ENCODE measurements around the gene ELMOD3.
"Not testable (repeated sequence)": the region's sequence is repeated elsewhere in the genome, so short reads cannot be mapped to it uniquely, and the experiment has no call there.

ELMOD3 gene

DNA sequence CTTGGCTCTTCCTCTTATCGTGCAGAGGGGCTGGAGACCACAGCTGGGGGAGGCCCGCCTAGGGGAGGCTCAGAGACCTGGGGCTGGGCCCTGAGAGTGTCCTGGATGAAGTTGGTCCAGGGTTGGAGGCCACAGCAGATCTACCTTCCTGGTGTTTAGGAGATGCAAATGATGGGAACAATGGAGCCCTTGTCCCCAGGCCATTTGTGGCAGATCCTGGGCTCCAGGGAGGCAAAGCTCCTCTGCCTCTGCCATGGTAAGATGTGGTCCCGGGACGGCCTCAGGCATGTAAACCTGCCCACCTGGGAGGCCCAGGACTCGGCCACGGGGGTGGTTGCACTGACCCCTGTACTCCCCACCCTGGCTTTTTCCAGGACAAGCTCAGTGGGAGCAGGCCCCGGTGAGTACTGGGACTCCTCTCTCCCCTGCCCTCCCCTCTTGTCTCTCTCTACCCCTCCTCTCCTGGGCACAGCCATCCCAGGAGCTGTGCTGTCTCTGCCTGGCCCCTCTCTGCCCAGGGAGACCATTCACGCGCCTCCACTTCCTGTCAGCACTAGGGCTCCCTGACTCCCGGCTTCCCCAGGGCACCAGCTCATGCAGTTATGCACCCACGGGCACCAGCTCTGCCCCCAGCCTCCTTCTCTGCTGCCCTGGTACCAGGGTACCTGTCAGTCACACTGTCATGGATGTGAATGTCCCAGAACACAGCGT, 74.8 kb downstream of the ELMOD3 start:
- DNase-seq = no peak

DNA sequence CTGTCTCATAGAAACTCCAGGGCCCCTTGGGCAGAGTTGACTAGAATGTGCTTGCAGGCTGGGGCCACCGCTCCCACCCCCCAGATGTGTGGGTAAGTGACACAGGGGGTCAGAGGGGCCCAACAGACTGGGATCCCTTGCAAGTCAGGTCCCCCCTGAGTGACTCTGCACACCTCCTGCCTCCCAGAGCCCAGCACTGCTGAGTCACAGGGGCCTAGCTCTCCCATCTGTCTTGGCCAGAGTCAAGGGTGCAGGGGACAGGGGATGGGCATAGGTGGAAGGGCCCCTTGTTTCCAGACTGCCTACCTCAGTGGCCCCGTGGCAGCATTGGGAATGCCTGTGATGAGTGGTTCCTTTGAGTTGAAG, 75.3 kb downstream of the ELMOD3 start:
- DNase-seq = no peak

DNA sequence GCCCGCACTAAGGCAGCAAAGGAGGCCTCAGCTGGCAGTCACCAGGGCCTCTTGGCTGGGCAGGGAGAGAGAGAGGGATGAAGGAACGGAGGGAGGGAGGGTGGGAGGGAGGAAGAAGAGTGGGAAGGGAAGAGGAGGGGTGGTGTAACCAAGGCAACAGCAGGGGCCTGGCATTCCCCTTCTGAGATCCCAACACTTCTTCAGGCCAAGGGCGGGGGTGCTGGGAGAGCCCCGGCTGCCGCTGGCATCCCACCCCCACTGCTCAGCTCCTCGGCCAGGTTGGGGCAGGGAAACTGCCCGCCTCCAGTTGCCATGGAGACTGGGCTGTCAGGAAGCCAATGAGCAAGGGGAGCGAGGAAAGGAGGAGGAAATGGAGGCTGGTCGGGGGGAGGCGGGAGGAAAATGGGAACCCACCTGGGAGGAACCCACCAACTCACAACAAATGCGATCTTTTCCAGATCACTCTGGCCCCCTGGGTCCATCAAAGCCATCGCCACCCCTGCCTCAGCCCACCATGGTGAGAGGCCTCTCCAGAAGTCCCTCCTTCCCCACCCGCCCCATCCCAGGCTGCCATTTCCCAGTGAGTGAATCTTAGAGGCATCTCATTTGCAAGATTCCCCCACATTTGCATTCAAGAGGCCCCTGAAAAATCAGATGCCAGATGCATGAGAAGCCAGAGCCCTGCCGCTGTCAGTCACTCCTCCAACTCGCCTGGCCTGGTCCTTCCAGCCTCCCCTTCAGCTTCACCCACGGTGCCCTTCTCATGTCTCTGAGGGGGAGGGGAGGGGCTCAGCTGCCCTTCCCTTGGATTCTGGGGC, 76.4 kb downstream of the ELMOD3 start:
- no peak for DNase-seq

DNA sequence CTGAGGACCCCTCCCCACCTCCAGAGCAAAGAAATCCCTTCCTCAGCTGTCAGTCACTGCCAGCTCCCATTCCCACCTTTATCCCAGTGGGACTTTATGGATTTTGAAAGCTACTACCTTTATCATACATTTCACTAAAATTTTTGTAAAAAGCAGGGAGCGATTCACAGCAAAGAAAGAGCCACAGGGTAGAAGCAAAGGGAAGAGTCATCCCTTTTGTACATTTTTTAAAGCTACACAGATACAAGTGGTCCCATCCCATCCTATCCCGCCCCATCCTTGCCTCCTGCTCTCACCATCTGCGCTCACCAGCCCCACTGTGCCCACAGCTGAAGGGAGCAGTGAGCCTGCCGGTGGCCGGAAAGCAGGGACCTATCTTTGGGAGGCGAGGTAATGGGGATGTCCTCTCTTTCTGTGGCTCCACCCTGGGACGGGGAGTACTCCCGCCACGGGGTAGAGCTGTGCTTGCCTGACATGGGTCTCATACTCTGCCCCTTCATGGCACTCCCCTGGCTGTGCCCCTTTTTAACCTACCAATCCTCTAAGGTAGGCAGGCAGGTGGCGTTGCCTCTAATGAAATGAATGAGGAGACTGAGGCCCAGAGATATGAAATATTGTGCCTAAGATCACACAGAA, 77.1 kb downstream of the ELMOD3 start:
- DNase-seq = no peak

DNA sequence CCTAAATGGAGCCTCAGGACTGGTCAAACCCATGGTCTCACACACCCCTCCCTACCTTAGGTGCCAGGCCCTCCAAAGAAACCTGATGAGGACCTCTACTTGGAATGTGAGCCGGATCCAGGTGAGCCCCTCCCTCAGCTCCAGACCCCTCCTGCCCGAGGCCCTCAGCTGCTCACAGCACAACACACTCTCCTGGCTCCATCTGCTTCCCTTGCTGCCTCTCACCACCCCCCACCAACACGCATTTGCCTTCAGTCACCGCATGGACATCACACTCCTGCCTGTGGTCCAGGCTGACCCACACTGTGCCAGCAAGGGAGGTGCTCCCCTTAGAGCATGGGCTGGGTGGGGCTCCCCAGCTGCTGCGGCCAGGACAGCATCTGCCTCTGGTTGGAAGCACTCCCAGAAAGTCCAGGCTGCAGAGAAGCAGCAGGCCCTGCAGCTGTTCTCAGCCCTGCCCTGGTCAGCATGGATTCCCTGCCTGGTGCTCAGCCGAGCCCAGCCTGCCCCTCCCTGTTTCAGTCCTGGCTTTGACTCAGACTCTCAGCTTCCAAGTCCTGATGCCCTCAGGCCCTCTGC, 79.0 kb downstream of the ELMOD3 start:
- DNase-seq = no peak

DNA sequence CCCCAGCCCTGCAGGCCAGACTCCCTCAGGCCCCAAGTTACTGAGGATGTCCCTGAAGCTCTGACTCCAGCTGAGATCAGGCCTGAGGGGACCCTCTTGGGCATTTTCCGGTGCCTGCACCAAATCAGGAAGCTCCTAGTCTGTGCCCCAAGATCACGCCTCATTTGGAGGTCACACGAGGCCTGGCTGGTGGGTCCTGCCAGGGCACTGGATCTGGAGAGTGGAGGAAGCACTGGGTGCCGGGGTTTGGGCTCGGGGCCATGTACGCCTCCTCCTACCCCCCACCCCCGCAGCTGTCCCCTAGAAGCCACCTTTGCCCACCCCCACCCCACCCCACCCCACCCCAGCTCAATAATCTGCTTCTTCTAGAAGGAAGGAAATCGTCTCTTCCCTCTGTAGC, 80.1 kb downstream of the ELMOD3 start:
- no peak for DNase-seq

DNA sequence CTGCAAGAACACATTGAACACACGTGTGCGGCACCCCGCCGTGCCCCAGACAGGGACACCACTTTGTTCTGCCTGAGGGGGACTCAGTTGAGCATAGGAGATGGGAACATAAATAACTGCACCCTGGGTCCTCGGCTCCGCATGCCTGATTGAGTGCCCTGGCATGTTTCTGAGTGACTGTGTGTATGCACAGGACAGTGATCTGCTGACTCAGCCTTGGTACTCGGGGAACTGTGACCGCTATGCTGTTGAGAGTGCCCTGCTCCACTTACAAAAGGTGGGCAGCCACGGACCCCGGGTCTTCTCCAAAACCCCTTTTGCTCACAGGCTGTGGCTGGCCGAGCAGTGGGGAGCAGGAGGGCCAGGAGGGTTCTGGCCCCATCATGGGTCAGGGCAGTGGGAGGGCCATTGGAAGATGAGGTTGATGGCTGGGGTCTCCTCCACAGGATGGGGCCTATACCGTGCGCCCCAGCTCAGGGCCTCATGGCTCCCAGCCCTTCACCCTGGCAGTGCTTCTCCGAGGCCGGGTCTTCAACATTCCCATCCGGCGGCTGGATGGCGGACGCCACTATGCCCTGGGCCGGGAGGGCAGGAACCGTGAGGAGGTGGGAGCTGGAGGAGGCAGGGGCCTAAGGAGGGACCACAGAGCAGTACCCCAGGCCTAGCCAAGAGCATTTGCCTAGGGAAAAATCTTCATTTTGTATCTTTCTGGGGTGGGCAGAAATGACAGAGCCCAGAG, 80.8 kb downstream of the ELMOD3 start:
- DNase-seq = no peak

DNA sequence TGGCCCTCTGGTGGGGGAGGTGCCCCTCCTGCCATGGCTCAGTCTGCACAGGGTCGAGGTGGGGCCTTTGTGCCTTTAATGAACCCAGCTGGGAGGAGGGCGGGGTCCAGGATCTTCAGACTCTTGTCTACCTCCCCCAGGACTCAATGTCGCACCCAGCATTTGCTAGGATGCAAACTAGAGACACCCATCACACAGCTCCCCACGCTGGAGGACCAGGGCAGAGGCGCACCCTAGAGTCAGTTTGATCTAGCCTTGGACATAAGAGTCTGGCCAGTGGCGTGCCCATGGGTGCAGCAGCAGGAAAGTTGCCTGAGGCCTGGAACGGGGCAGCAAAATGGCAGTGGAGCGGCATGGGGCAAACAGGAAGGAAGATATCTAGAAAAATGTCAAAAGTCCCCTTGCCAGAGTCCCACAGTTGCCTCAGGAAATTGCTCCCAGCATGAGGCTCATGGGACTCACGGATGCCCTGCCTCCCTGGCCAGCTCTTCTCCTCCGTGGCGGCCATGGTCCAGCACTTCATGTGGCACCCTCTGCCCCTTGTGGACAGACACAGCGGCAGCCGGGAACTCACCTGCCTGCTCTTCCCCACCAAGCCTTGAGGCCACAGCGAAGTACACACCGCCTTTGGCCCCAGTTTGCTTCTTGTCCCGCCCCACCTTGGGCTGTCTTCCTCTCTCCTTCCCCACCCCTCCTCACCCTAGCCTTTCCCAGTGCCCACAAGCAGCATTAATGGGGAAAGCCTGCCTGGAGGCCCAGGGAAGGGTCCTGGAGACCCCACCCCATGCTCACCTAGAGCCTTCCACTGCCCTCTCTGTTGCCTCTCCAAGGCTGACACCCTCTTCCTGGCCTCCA, 81.6 kb downstream of the ELMOD3 start:
- DNase-seq = no peak

DNA sequence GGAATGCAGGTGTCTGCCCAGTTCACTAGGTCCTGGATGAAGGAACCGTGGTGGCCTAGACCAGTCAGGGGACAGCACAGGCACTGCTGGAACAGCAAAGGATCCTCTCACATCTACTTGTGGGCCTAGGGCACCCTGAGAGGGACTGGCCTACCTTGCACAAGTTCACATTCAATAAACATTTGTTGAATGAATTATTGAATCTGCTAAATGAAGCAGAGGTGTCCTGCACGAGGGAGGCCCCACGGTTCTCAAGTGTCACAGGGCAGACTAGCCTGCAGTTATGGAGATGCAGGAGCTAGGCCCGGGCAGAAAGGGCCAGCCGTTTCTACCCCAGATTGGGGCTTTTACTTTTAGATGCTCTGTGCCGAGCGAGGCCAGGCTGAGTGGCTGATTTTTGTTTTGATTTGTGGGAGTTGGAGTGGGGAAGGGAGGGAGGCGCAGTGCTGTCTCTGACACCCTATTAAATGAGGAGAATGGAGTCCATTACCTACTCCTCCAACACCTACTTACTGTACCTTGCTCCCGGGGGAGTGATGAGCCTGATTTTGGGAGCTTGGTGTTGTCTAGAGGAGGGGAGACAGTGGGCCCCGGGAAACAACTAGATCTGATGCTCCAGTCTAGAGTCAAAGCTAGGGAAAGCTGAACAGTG, 82.4 kb downstream of the ELMOD3 start:
- no peak for DNase-seq

DNA sequence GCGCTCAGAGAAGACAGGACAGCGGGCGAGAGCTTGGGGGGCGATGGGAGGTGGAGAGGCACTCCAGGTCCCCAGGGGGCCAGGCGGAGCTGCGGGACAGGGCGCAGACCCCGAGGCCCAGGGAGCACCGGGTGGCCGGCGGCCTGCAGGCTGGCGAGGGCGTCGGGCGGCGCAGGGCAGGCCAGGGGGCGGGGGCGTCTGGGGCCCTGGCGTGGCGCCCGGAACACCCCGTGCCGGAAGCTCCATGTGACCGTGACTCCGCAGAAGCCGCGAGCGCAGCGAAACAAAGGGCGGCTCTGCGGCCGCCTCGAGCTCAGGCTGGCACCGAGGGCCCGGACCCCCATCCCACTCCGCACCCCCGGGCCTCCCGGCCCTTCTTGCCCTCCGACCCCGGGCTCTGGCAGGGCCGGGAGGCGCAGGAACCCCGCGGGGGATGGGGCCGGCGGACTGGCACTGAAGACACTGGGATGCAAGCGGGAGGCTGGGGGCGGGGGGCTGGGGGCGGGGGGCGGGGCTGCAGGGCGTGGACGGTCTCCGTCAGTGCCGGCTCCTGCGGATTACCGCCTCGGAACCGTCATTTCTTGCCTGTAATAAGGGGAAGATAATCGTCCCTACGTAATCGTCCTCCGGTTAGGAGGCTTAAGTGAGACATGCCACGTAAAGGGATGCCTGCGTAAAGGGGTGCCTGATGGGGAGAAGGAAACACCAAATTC, 83.1 kb downstream of the ELMOD3 start:
- DNase-seq = peak; percentile 59

DNA sequence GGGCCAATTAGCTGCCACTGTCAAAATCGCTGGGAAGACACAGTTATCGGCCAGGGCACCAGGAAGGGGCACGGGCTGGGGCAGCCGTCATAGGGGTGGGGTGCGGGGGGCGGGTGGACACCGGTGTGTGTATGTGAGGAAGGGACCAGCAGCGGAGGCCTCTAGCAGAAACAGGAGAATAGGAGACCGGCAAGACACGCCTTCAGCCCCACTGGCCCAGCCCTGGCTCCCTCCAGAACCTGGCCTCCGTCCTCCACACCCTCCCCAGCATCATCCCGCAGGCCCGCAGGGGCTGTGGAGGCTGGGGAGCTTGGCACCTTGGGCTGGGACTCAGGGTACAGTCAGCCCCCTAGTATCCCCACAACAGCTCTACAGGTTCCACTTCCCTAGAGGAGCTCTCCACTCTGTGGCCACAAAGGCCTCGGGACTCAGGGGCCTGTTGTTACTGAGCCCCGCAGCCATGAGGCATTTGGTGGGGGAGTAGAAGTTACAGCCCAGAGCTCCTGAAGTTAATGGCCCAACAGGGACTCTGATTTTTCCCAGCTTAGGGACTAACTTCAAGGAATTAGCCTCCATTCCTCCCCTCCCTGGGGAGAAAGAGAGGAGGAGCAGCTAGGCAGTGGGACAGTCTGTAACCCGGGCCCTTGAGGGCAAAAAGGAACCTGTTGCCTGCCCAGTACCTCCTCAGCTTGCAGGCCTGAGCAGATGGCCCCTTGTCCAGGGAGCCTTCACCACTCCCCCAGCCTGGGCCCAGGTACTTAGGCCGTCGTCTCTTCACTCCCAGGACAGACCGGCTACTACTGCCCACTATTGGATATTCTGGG, 83.8 kb downstream of the ELMOD3 start:
- DNase-seq = peak in 1 of 2 donors; percentile 6

DNA sequence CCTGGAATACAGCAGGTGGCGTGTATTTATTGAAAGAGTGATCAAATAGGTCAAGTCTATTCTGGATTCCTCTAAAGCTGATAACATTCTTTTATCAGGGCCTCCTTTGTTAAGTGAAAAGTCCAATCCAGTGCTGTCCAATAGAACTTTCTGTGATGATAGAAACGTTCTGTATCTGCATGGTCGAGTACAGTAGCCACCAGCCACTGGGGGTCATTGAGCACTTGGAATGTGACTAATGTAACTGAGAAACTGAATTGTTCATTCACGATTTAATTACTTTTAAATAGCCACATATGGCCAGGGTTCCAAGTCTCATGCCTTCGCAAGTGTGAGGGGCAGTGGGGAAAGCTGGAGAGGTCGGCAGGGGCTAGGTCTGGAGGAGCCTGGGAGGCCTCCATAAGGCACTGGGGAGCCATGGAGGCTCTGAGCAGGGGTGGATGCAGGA, 84.5 kb downstream of the ELMOD3 start:
- no peak for DNase-seq

DNA sequence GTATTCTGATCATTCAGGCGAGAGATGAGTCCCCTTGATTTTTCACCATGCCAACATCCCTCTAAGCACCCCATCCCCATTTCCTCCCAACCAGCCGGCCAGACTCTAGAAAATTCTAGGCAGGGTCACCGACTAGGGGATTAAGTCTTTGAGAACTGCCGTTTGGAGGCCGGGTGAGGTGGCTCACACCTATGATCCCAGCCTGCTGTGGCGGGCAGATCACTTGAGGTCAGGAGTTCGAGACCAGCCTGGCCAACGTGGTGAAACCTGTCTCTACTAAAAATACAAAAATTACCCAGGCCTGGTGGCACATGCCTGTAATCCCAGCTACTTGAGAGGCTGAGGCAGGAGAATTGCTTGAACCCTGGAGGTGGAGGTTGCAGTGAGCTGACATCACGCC, 85.0 kb downstream of the ELMOD3 start:
- DNase-seq = not testable (repeated sequence)

DNA sequence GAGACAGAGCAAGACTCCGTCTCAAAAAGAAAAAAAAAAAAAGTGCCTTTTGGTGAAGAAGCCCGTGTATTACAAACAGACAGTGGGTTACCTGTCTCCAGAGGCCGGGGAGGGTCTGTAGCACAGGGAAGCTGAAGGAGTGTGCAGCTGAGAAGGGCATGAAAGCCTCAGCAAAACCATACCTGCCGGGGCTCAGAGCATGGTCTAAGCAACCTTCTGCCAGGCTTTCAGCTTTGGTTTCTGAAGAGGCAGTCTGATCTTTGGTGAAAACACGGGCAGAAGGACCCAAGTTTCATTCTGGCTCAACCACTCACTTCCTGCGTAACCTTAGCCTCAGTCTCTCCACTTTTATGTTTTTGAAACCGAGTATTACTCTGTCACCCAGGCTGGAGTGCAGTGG, 85.4 kb downstream of the ELMOD3 start:
- DNase-seq = no peak

DNA sequence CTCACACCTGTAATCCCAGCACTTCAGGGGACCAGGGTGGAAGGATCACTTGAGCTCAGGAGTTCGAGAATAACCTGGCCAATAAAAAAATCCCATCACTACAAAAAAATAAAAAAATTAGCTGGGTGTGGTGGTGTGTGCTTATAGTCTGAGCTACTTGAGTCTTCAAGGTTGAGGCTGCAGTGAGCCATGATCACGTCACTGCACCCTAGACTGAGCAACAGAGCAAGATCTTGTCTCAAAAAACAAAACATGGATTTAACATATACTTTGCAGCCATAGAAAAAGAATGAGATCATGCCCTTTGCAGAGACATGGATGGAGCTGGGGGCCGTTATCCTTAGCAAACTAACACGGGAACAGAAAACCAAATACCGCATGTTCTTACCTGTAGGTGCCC, 86.2 kb downstream of the ELMOD3 start:
- no peak for DNase-seq
